Right lobe of liver (tissue), 6 donors: ENCODE measurements around the gene PATL1. TPM values are rescaled to one million over a fixed set of nuclear protein-coding genes. Genes with fewer than 3 reads are reported as not detected.
"Not testable (repeated sequence)": the region's sequence is repeated elsewhere in the genome, so short reads cannot be mapped to it uniquely, and the experiment has no call there.

Source experiments
- ATAC-seq, 4 donors: fragments of 200-7000 bp; cut with Tn5 transposase; one replicate each; pipeline ENCODE4 v1.9.1; 2020; ENCODE audit warnings: mild to moderate bottlenecking in 4 of 4, moderate library complexity in 4 of 4
- DNase-seq, 3 donors: peaks; one replicate each; pipeline ENCODE4 v3.0.0-alpha.2; 2020
- H3K27ac ChIP-seq, 3 donors: fragments of 200-600 bp; one replicate each; pipeline ENCODE4 v1.8.0; 2022
- H3K27me3 ChIP-seq, 2 donors: fragments of 200-600 bp; one replicate each; pipeline ENCODE4 v1.8.0; 2022
- H3K36me3 ChIP-seq, 4 donors: fragments of 200-600 bp; sonication (generic) in 1 of 4; one replicate each; pipeline versions ENCODE4 v1.5.1 to v1.8.0; 2017 to 2022; ENCODE audit warnings: control low read depth in 1 of 4
- H3K4me1 ChIP-seq, 4 donors: fragments of 200-600 bp; sonication (generic) in 1 of 4; one replicate each; pipeline versions ENCODE4 v1.5.1 to v1.8.0; 2017 to 2022; ENCODE audit warnings: control low read depth in 1 of 4
- H3K4me3 ChIP-seq, 3 donors: fragments of 200-600 bp; one replicate each; pipeline ENCODE4 v1.8.0; 2022
- H3K9me3 ChIP-seq, 4 donors: fragments of 200-600 bp; sonication (generic) in 1 of 4; one replicate each; pipeline versions ENCODE4 v1.5.1 to v1.8.0; 2017 to 2022; ENCODE audit warnings: control low read depth in 1 of 4
- POLR2A ChIP-seq: fragments of 450-650 bp; IDR thresholded peaks from one replicate; pipeline ENCODE4 v1.6.1; 2017; ENCODE audit warnings: antibody characterized with exemption, mild to moderate bottlenecking
- WGBS: methylation state at CpG from one replicate; pipeline ENCODE4 v1.1.6; 2018; ENCODE audit warnings: low coverage, low lambda C conversion rate; ENCODE audit not compliant: insufficient coverage; ENCODE audit errors: missing lambda C conversion rate; 5-methylcytosine and 5-hydroxymethylcytosine counted together
- intact Hi-C, 2 donors: fragments of 100-400 bp; cut with DNase I; formaldehyde crosslinking; loops; one replicate each; pipeline versions ENCODE4 v1.11.2 to v1.14.1; 2022
- total RNA-seq, 6 experiments: library from RNA; depleted of rRNA in 2 of 6; stranded (reverse); fragments of >200 nt in 2 of 6; fragmentation: NEBNext Ultra II Directional in 3 of 6; extraction: Animal tissue kit (Norgen Biotek cat#: 25700) in 3 of 6; gene quantifications; one replicate each; pipeline versions ENCODE4 v1.1.0 to v1.2.4, GENCODE V29; 2016 to 2023
- TF ChIP-seq, protein P1 (sequence below), 4 donors: fragments of 200-600 bp in 3 of 4; fragments of 450-650 bp in 1 of 4; IDR thresholded peaks; one replicate each; pipeline versions ENCODE4 v1.5.1 to v1.8.0; 2016 to 2022; ENCODE audit warnings: antibody characterized with exemption in 4 of 4, mild to moderate bottlenecking in 2 of 4
- donor health status: DM: no; HTN: yes; CAD: no.
- donor health status: DM: no; HTN: no; CAD: no.
- donor health status: DM: no; HTN: no; CAD: no.
- donor health status: DM: no; HTN: yes; CAD: no.
- donor health status: DM: no; HTN: yes; CAD: no.

PATL1 gene
- total RNA-seq, 6 experiments from 2014 or later: 13.8 to 27.6 (median 21.1) TPM

- TF ChIP-seq POLR2A: no peak
- TF ChIP-seq, protein P1, sequence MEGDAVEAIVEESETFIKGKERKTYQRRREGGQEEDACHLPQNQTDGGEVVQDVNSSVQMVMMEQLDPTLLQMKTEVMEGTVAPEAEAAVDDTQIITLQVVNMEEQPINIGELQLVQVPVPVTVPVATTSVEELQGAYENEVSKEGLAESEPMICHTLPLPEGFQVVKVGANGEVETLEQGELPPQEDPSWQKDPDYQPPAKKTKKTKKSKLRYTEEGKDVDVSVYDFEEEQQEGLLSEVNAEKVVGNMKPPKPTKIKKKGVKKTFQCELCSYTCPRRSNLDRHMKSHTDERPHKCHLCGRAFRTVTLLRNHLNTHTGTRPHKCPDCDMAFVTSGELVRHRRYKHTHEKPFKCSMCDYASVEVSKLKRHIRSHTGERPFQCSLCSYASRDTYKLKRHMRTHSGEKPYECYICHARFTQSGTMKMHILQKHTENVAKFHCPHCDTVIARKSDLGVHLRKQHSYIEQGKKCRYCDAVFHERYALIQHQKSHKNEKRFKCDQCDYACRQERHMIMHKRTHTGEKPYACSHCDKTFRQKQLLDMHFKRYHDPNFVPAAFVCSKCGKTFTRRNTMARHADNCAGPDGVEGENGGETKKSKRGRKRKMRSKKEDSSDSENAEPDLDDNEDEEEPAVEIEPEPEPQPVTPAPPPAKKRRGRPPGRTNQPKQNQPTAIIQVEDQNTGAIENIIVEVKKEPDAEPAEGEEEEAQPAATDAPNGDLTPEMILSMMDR (IDR thresholded peaks at IDR 0.05): no peak
- no peaks in the 10 kb centered on the region for H3K36me3 ChIP-seq
- H3K4me1 ChIP-seq: no peaks in the 10 kb centered on the region
- no peak for ATAC-seq
- no peak overlapping the region for H3K27ac ChIP-seq
- no peaks in the 10 kb centered on the region for H3K9me3 ChIP-seq
- H3K4me3 ChIP-seq: no peak overlapping the region
- no peak for DNase-seq
- intact Hi-C loops: no loop called here
- no peaks in the 10 kb centered on the region for H3K27me3 ChIP-seq
These were observed 38.8 kb downstream of the PATL1 start for GRCh38 chr11:59629996-59630395.

GRCh38 chr11:59626969-59627368 is 41.9 kb downstream of the PATL1 start:
- H3K27ac ChIP-seq, intact Hi-C loops, DNase-seq, H3K4me3 ChIP-seq, H3K27me3 ChIP-seq, H3K4me1 ChIP-seq, H3K36me3 ChIP-seq, H3K9me3 ChIP-seq, ATAC-seq: not testable (repeated sequence)
- 88% methylated on average over 4 of the region's 4 CpGs for WGBS

DNA sequence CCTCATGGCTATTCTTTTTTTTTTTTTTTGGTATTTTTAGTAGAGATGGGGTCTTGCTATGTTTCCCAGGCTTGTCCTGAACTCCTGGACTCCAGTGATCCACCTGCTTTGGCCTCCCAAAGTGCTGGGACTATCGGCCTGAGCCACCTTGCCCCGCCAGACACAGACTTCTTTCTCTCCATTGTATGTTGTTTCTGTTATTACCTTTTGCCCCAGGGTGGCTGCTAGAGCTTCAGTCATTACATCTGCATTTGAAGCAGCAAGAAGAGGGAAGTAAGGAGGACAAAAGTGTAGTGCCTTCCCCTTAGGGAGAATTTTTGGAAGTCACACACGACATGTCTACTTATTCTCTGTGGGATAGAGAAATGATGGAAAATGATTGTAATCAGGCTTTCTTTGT is 43.1 kb downstream of the PATL1 start:
- H3K36me3 ChIP-seq: no peaks in the 10 kb centered on the region
- no peaks in the 10 kb centered on the region for H3K27me3 ChIP-seq
- intact Hi-C loops: no loop called here
- H3K9me3 ChIP-seq: no peaks in the 10 kb centered on the region
- no peak overlapping the region for H3K27ac ChIP-seq
- H3K4me1 ChIP-seq: no peaks in the 10 kb centered on the region
- ATAC-seq (no peak), DNase-seq (no peak)
- no peak overlapping the region for H3K4me3 ChIP-seq
- WGBS: 95% methylated on average over 3 of the region's 3 CpGs
- TF ChIP-seq POLR2A: no peak
- TF ChIP-seq, protein P1 (IDR thresholded peaks at IDR 0.05): no peak

GRCh38 chr11:59617876-59618275 is 51.0 kb downstream of the PATL1 start:
- 71% methylated on average over 1 of the region's 1 CpG for WGBS
- H3K4me3 ChIP-seq: no peak overlapping the region
- no peaks in the 10 kb centered on the region for H3K27me3 ChIP-seq
- intact Hi-C loops: loop anchor here in 1 of 2 donors (10.0 kb wide), 1 partner anchor 47 kb away; the partner anchor contains the start of gene PATL1
- TF ChIP-seq POLR2A: no peak
- TF ChIP-seq, protein P1 (IDR thresholded peaks at IDR 0.05): no peak
- peaks cover 0 to 16% (median 5%) of the 10 kb centered on the region in 4 donors for H3K4me1 ChIP-seq
- H3K9me3 ChIP-seq: no peaks in the 10 kb centered on the region
- DNase-seq (no peak), ATAC-seq (no peak)
- no peak overlapping the region for H3K27ac ChIP-seq
- no peaks in the 10 kb centered on the region for H3K36me3 ChIP-seq

DNA sequence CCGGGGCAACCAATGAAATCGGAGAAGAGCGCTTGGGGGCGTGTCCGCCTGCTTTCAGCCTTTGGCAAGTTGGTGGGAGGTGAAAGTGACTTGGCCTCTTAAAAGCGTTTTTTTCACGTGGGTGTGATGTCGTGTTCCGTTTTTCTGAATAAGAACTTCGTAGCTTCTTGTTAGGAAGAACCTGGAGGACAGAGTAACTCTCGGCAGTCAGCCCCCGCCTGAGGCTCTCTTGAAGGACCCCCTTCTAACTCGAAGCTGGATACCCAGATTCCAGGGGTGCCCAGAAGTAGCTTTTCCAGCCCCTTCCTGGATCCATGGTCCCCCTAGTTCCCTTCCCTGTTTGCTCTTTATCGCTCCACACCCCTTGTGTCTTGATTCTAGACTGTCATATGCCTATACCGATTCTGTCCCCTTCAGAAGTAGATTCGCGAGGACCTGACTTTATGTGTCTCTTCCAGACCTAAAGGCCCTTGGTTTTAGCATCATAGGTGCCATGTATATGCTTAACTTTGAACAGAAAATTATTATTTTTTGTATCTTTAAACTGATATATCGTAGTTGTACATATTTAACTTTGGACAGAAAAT is 52.3 kb downstream of the PATL1 start:
- Histone ChIP-seq H3K4me1 (peaks cover 0 to 25% (median 11%) of the 10 kb centered on the region in 4 donors), H3K27ac (peak overlapping the region; percentile 82 to 90 (median 85)), H3K27me3 (no peaks in the 10 kb centered on the region), H3K9me3 (no peaks in the 10 kb centered on the region), H3K4me3 (peak overlapping the region; percentile 37 to 56 (median 37)), H3K36me3 (no peaks in the 10 kb centered on the region)
- 22% methylated on average over 10 of the region's 18 CpGs for WGBS
- intact Hi-C loops: loop anchor here in 1 of 2 donors (10.0 kb wide), 1 partner anchor 48 kb away; the partner anchor contains the start of gene PATL1
- ATAC-seq: no peak
- peak in 2 of 3 donors; percentile 95 to 97 for DNase-seq
- peak; percentile 64 for TF ChIP-seq POLR2A
- TF ChIP-seq, protein P1 (IDR thresholded peaks at IDR 0.05): no peak
